Keratinocyte (primary cell): ENCODE results near the gene NAP1L5. TPM values are rescaled to one million over a fixed set of nuclear protein-coding genes. Genes with fewer than 3 reads are reported as not detected.

Source experiments
- DNase-seq: peaks from one replicate; pipeline ENCODE4 v3.0.0-alpha.2; 2011; ENCODE audit warnings: low read depth, missing footprints, low spot score
- FAIRE-seq: peaks from 2 replicates; lab custom pipeline; 2011; peaks lifted over from hg19 to GRCh38; lab: Jason Lieb, UNC
- H2AFZ ChIP-seq: 2 replicates; pipeline ENCODE4 v1.6.0; 2012; ENCODE audit warnings: low read length, control low read depth, inconsistent platforms; ENCODE audit not compliant: control insufficient read depth
- H3K27ac ChIP-seq: 2 replicates; pipeline ENCODE4 v1.5.1; 2011; ENCODE audit warnings: low read length; ENCODE audit not compliant: control insufficient read depth, insufficient read depth
- H3K27me3 ChIP-seq: 3 replicates; pipeline ENCODE4 v1.6.0; 2011; ENCODE audit warnings: low read length; ENCODE audit not compliant: control insufficient read depth, insufficient read depth; ENCODE audit errors: extremely low read depth
- H3K36me3 ChIP-seq, 2 experiments: 2 replicates in 1 of 2; 3 replicates in 1 of 2; pipeline ENCODE4 v1.5.1; 2011; ENCODE audit warnings: low read length in 2 of 2, mild to moderate bottlenecking in 1 of 2; ENCODE audit not compliant: control insufficient read depth in 2 of 2, insufficient read depth in 2 of 2; ENCODE audit errors: extremely low read depth in 1 of 2
- H3K4me1 ChIP-seq: 3 replicates; pipeline ENCODE4 v1.5.1; 2011; ENCODE audit warnings: low read length; ENCODE audit not compliant: control insufficient read depth, insufficient read depth; ENCODE audit errors: extremely low read depth
- H3K4me2 ChIP-seq: 3 replicates; pipeline ENCODE4 v1.6.0; 2011; ENCODE audit warnings: low read depth, low read length; ENCODE audit not compliant: control insufficient read depth, insufficient read depth; ENCODE audit errors: extremely low read depth
- H3K4me3 ChIP-seq, 3 experiments: fragments of 200-600 bp in 1 of 3; sonication (generic) in 1 of 3; 2 replicates in 2 of 3; 3 replicates in 1 of 3; pipeline ENCODE4 v1.5.1; 2011 to 2016; ENCODE audit warnings: low read length in 3 of 3, mild to moderate bottlenecking in 3 of 3, control low read depth in 2 of 3, inconsistent platforms in 1 of 3, low read depth in 1 of 3, mixed read lengths in 1 of 3, mixed run types in 1 of 3, moderate library complexity in 1 of 3; ENCODE audit not compliant: control insufficient read depth in 2 of 3, insufficient read depth in 2 of 3; ENCODE audit errors: extremely low read depth in 1 of 3
- H3K79me2 ChIP-seq: 2 replicates; pipeline ENCODE4 v1.6.0; 2012; ENCODE audit warnings: low read length; ENCODE audit not compliant: control insufficient read depth, insufficient read depth
- H3K9ac ChIP-seq: 3 replicates; pipeline ENCODE4 v1.6.0; 2011; ENCODE audit warnings: low read length; ENCODE audit not compliant: control insufficient read depth, insufficient read depth; ENCODE audit errors: extremely low read depth
- H3K9me1 ChIP-seq: 3 replicates; pipeline ENCODE4 v1.6.0; 2011; ENCODE audit warnings: low read length; ENCODE audit not compliant: control insufficient read depth, insufficient read depth; ENCODE audit errors: extremely low read depth
- H3K9me3 ChIP-seq: 2 replicates; pipeline ENCODE4 v1.5.1; 2012; ENCODE audit warnings: low read depth, low read length; ENCODE audit not compliant: control insufficient read depth
- H4K20me1 ChIP-seq: 3 replicates; pipeline ENCODE4 v1.6.0; 2011; ENCODE audit warnings: low read length; ENCODE audit not compliant: control insufficient read depth, insufficient read depth; ENCODE audit errors: extremely low read depth
- CTCF ChIP-seq, 3 experiments: IDR thresholded peaks in 1 of 3; conservative IDR thresholded peaks in 1 of 3; optimal IDR thresholded peaks in 1 of 3; 2 replicates in 2 of 3; 3 replicates in 1 of 3; pipeline versions ENCODE3 to v1.5.1; 2011; ENCODE audit warnings: low read length in 3 of 3, mild to moderate bottlenecking in 3 of 3, moderate library complexity in 2 of 3, control low read depth in 1 of 3, inconsistent platforms in 1 of 3; ENCODE audit not compliant: insufficient read depth in 2 of 3; ENCODE audit errors: extremely low read depth in 1 of 3
- EZH2 ChIP-seq: IDR thresholded peaks from one replicate; pipeline ENCODE4 v1.6.1; 2012; ENCODE audit warnings: inconsistent platforms, mild to moderate bottlenecking, low read length, moderate library complexity
- dilution Hi-C: fragments of 300-500 bp; cut with MboI; formaldehyde crosslinking; loops from one replicate; pipeline ENCODE4 v1.7.0; 2020; ENCODE audit warnings: low sequenced_read_pairs; ENCODE audit not compliant: extremely low pct_ligation_motif_present
- polyA plus RNA-seq, 5 experiments: library from polyadenylated mRNA; depleted of rRNA in 3 of 5; stranded (reverse) in 3 of 5; stranded (forward) in 1 of 5; unstranded in 1 of 5; fragments of >200 nt; gene quantifications; 1 replicate in 1 of 5; 2 replicates in 3 of 5; 3 replicates in 1 of 5; pipeline versions ENCODE4 v1.2.1 to v1.2.3, GENCODE V29; 2011 to 2012; ENCODE audit warnings: missing spikeins in 2 of 5, low read depth in 1 of 5, low replicate concordance in 1 of 5

NAP1L5 gene
- polyA plus RNA-seq, 1 donor (not counting 4 experiments of a cell fraction or from before 2014, with no cell fraction given) = 1.8 TPM

GRCh38 chr4:88713782-88714181 is 16.2 kb upstream of the NAP1L5 start:
- no peaks in the 10 kb centered on the region for H3K9me3 ChIP-seq
- DNase-seq = no peak
- H3K27me3 ChIP-seq = no peaks in the 10 kb centered on the region
- TF ChIP-seq EZH2 = no peak
- no peak for TF ChIP-seq CTCF (optimal IDR thresholded peaks at IDR 0.05 in 1 of 3, IDR thresholded peaks at IDR 0.05 in 1 of 3, conservative IDR thresholded peaks at IDR 0.05 in 1 of 3; ENCODE audit: extremely low read depth in 1 of 3, insufficient read depth in 2 of 3, low read length in 3 of 3)
- H2AFZ ChIP-seq = no peak overlapping the region
- no peak overlapping the region for H3K4me2 ChIP-seq
- no peaks in the 10 kb centered on the region for H3K9me1 ChIP-seq
- H3K36me3 ChIP-seq = peaks cover 4 to 8% of the 10 kb centered on the region in 2 experiments
- H4K20me1 ChIP-seq = no peaks in the 10 kb centered on the region
- no peak overlapping the region for H3K27ac ChIP-seq
- no peak overlapping the region for H3K9ac ChIP-seq
- no peak for FAIRE-seq
- no peak overlapping the region for H3K4me3 ChIP-seq
- no peaks in the 10 kb centered on the region for H3K79me2 ChIP-seq
- peaks cover 2% of the 10 kb centered on the region for H3K4me1 ChIP-seq
- dilution Hi-C loops = no loop called here

GRCh38 chr4:88709989-88710388 is 12.4 kb upstream of the NAP1L5 start:
- Histone ChIP-seq H4K20me1 (no peaks in the 10 kb centered on the region), H3K27ac (no peak overlapping the region), H3K36me3 (peaks cover 4 to 19% of the 10 kb centered on the region in 2 experiments), H3K9me3 (no peaks in the 10 kb centered on the region), H2AFZ (no peak overlapping the region), H3K27me3 (no peaks in the 10 kb centered on the region), H3K4me3 (no peak overlapping the region), H3K79me2 (no peaks in the 10 kb centered on the region), H3K9ac (no peak overlapping the region), H3K4me2 (no peak overlapping the region), H3K4me1 (peaks cover 2% of the 10 kb centered on the region), H3K9me1 (no peaks in the 10 kb centered on the region)
- dilution Hi-C loops = no loop called here
- DNase-seq (no peak), FAIRE-seq (no peak)
- TF ChIP-seq CTCF (optimal IDR thresholded peaks at IDR 0.05 in 1 of 3, IDR thresholded peaks at IDR 0.05 in 1 of 3, conservative IDR thresholded peaks at IDR 0.05 in 1 of 3; ENCODE audit: extremely low read depth in 1 of 3, insufficient read depth in 2 of 3, low read length in 3 of 3) (no peak), EZH2 (no peak)
